ENCODE measurements around the gene HIBCH. TPM values are rescaled to one million over a fixed set of nuclear protein-coding genes. Genes with fewer than 3 reads are reported as not detected.

HIBCH gene
- total RNA-seq = 24.5 TPM
- long read RNA-seq, transcript HIBCH-202 (13 exons, 2,463 nt) = minor isoform, 5 of 52 reads
- long read RNA-seq, transcript HIBCH-201 (14 exons, 1,939 nt) = major isoform, 42 of 52 reads
- long read RNA-seq, partial matches to known transcripts = 0 of 52 reads
- long read RNA-seq, other reads (novel, unspliced or antisense) = 5 of 52 reads

- peaks cover 25% of the 10 kb centered on the region for H3K4me1 ChIP-seq
- intact Hi-C loops (cut with micrococcal nuclease) = no loop called here
- peak; percentile 99 for DNase-seq
Measured at GRCh38 chr2:190319555-190320498, at the start of gene HIBCH. HIBCH (minus strand) TSS chr2:190319826; CDS start chr2:190319750, 76 bp downstream.

GRCh38 chr2:190367091-190367490, 47.5 kb upstream of the HIBCH start:
- Histone ChIP-seq H3K27me3 (ENCODE audit: low read depth) (no peaks in the 10 kb centered on the region), H3K27ac (replicated peaks) (no peak overlapping the region), H3K36me3 (peaks cover 79% of the 10 kb centered on the region), H3K9me3 (replicated peaks) (no peaks in the 10 kb centered on the region), H3K4me1 (no peaks in the 10 kb centered on the region), H3K4me3 (no peak overlapping the region)
- intact Hi-C loops (cut with micrococcal nuclease) = no loop called here
- no peak for DNase-seq
- TF ChIP-seq CTCF (IDR thresholded peaks at IDR 0.05; ENCODE audit: borderline replicate concordance) = no peak

More at GRCh38 chr2:190319555-190320498, at the start of gene HIBCH:
- Histone ChIP-seq H3K27ac (replicated peaks) (peak within 1 kb of the TSS; percentile 91), H3K36me3 (no peaks in the 10 kb centered on the region), H3K9me3 (replicated peaks) (no peaks in the 10 kb centered on the region), H3K27me3 (ENCODE audit: low read depth) (no peaks in the 10 kb centered on the region), H3K4me3 (peak within 1 kb of the TSS; percentile 83)
- TF ChIP-seq CTCF (IDR thresholded peaks at IDR 0.05; ENCODE audit: borderline replicate concordance) = peak; percentile 83

GRCh38 chr2:190366248-190366753, 46.7 kb upstream of the HIBCH start:
- Histone ChIP-seq H3K4me1 (no peaks in the 10 kb centered on the region), H3K36me3 (peaks cover 86% of the 10 kb centered on the region), H3K27ac (replicated peaks) (no peak overlapping the region), H3K4me3 (no peak overlapping the region), H3K27me3 (ENCODE audit: low read depth) (no peaks in the 10 kb centered on the region), H3K9me3 (replicated peaks) (no peaks in the 10 kb centered on the region)
- DNase-seq = no peak
- no peak for TF ChIP-seq CTCF (IDR thresholded peaks at IDR 0.05; ENCODE audit: borderline replicate concordance)
- intact Hi-C loops (cut with micrococcal nuclease) = no loop called here

- H3K4me1 ChIP-seq = no peaks in the 10 kb centered on the region
- peaks cover 82% of the 10 kb centered on the region for H3K36me3 ChIP-seq
- no peak for DNase-seq
- no peak overlapping the region for H3K27ac ChIP-seq (replicated peaks)
- no peaks in the 10 kb centered on the region for H3K27me3 ChIP-seq (ENCODE audit: low read depth)
- intact Hi-C loops (cut with micrococcal nuclease) = no loop called here
- H3K4me3 ChIP-seq = no peak overlapping the region
- no peaks in the 10 kb centered on the region for H3K9me3 ChIP-seq (replicated peaks)
- no peak for TF ChIP-seq CTCF (IDR thresholded peaks at IDR 0.05; ENCODE audit: borderline replicate concordance)
Measured at GRCh38 chr2:190365499-190366204, 46.0 kb upstream of the HIBCH start.

GRCh38 chr2:190362894-190363293, 43.3 kb upstream of the HIBCH start:
- Histone ChIP-seq H3K36me3 (peaks cover 63% of the 10 kb centered on the region), H3K27me3 (ENCODE audit: low read depth) (no peaks in the 10 kb centered on the region), H3K4me3 (no peak overlapping the region), H3K27ac (replicated peaks) (no peak overlapping the region), H3K4me1 (peaks cover 27% of the 10 kb centered on the region), H3K9me3 (replicated peaks) (no peaks in the 10 kb centered on the region)
- intact Hi-C loops (cut with micrococcal nuclease) = no loop called here
- no peak for TF ChIP-seq CTCF (IDR thresholded peaks at IDR 0.05; ENCODE audit: borderline replicate concordance)
- DNase-seq = no peak
